Hepatocyte (in vitro differentiated cells): ENCODE results near the gene C6orf47. TPM values are rescaled to one million over a fixed set of nuclear protein-coding genes. Genes with fewer than 3 reads are reported as not detected.

Source experiments
- DNase-seq: peaks from one replicate; pipeline ENCODE4 v3.0.0-alpha.2; 2016; ENCODE audit warnings: low spot score
- H2AFZ ChIP-seq: fragments of 200-600 bp; sonication (generic); 2 replicates; pipeline ENCODE4 v1.6.0; 2016; ENCODE audit warnings: antibody characterized with exemption, mild to moderate bottlenecking
- H3K27ac ChIP-seq: fragments of 200-600 bp; sonication (generic); 2 replicates; pipeline ENCODE4 v1.5.1; 2016; ENCODE audit warnings: mild to moderate bottlenecking
- H3K27me3 ChIP-seq: fragments of 200-600 bp; sonication (generic); 2 replicates; pipeline ENCODE4 v1.6.1; 2016
- H3K36me3 ChIP-seq: fragments of 200-600 bp; sonication (generic); replicated peaks from 2 replicates; pipeline ENCODE4 v1.5.1; 2016; ENCODE audit warnings: low read depth; ENCODE audit not compliant: insufficient read depth
- H3K4me1 ChIP-seq: fragments of 200-600 bp; sonication (generic); 2 replicates; pipeline ENCODE4 v1.5.1; 2016; ENCODE audit warnings: mild to moderate bottlenecking, moderate library complexity; ENCODE audit not compliant: insufficient read depth
- H3K4me2 ChIP-seq: fragments of 200-600 bp; sonication (generic); 2 replicates; pipeline ENCODE4 v1.6.0; 2016
- H3K4me3 ChIP-seq: fragments of 200-600 bp; sonication (generic); 2 replicates; pipeline ENCODE4 v1.5.1; 2016; ENCODE audit warnings: mild to moderate bottlenecking
- H3K79me2 ChIP-seq: fragments of 200-600 bp; sonication (generic); 2 replicates; pipeline ENCODE4 v1.6.0; 2017; ENCODE audit warnings: mild to moderate bottlenecking
- H3K9me2 ChIP-seq: fragments of 200-600 bp; sonication (generic); replicated peaks from 2 replicates; pipeline ENCODE4 v1.6.0; 2017; ENCODE audit warnings: mild to moderate bottlenecking; ENCODE audit not compliant: insufficient read depth
- H3K9me3 ChIP-seq: fragments of 200-600 bp; sonication (generic); 2 replicates; pipeline ENCODE4 v1.5.1; 2016; ENCODE audit warnings: low read depth, mild to moderate bottlenecking
- H4K20me1 ChIP-seq: fragments of 200-600 bp; sonication (generic); 2 replicates; pipeline ENCODE4 v1.6.0; 2016; ENCODE audit warnings: mild to moderate bottlenecking; ENCODE audit not compliant: insufficient read depth, poor library complexity, severe bottlenecking
- EZH2 ChIP-seq: fragments of 200-600 bp; sonication (generic); IDR thresholded peaks from 2 replicates; pipeline ENCODE4 v1.6.1; 2016; ENCODE audit warnings: antibody characterized with exemption, mild to moderate bottlenecking, borderline replicate concordance
- EZH2phosphoT487 ChIP-seq: fragments of 200-600 bp; sonication (generic); IDR thresholded peaks from one replicate; pipeline ENCODE4 v1.6.1; 2018; ENCODE audit warnings: antibody characterized with exemption, mild to moderate bottlenecking, low read depth, moderate library complexity; ENCODE audit not compliant: unreplicated experiment, severe bottlenecking
- WGBS: methylation state at CpG from one replicate; pipeline ENCODE4 v1.1.6; 2016; ENCODE audit warnings: low lambda C conversion rate; ENCODE audit errors: missing lambda C conversion rate; 5-methylcytosine and 5-hydroxymethylcytosine counted together
- polyA plus RNA-seq: library from polyadenylated mRNA; unstranded; fragments of >200 nt; fragmentation: Nextera tagmentation; extraction: Ambion mirVana; gene quantifications from 2 replicates; pipeline ENCODE4 v1.2.1, GENCODE V29; 2016
- total RNA-seq: library from RNA; depleted of rRNA; stranded (reverse); fragments of >200 nt; gene quantifications from 2 replicates; pipeline ENCODE4 v1.2.3, GENCODE V29; 2014
- TF ChIP-seq, protein P1 (sequence below): fragments of 200-600 bp; sonication (generic); IDR thresholded peaks from 2 replicates; pipeline ENCODE4 v1.5.1; 2016; ENCODE audit warnings: antibody characterized with exemption, mild to moderate bottlenecking; ENCODE audit not compliant: poor library complexity

C6orf47 gene
- total and polyA plus RNA-seq, 2 experiments from 2014 or later: 23.3 to 25.4 TPM

DNA sequence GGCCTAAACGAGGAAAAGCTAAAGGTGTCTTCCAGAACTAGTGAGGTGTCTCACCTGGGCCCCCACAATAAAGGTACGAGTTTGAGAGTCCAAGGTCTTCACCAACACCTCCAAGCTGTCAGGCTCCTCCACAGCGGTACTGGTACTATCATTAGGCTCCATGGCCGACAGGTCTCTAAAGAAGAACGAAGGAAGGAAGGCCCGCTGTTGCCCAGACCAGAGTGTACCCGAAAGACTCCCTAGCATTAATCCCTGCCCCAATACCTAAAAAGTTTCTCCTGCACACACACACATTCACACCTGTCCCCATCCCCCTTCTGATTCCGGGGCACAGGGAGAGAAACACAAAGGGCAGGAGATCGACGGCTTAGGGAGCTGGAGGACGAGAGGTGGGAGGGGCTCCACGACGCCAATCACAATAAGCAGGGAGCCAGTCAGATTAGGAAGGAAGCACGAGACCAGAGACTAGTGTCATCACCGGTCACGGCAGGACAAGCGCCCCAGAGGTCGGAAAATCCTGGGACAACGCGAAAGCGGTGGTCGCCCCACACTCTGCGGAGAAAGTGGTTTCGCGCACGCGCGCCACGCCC lies 8.9 kb downstream of the C6orf47 start:
- Histone ChIP-seq H3K27me3 (no peaks in the 10 kb centered on the region), H3K9me2 (no peaks in the 10 kb centered on the region), H3K4me2 (peak overlapping the region; percentile 87), H3K27ac (peak overlapping the region; percentile 99), H3K4me3 (peak overlapping the region; percentile 49), H3K4me1 (peaks cover 15% of the 10 kb centered on the region), H3K79me2 (peaks cover 55% of the 10 kb centered on the region), H4K20me1 (no peaks in the 10 kb centered on the region), H2AFZ (peak overlapping the region; percentile 35), H3K36me3 (no peaks in the 10 kb centered on the region), H3K9me3 (no peaks in the 10 kb centered on the region)
- 7% methylated on average over 25 of the region's 29 CpGs for WGBS
- DNase-seq: peak; percentile 90
- no peak for TF ChIP-seq EZH2
- TF ChIP-seq, protein P1, sequence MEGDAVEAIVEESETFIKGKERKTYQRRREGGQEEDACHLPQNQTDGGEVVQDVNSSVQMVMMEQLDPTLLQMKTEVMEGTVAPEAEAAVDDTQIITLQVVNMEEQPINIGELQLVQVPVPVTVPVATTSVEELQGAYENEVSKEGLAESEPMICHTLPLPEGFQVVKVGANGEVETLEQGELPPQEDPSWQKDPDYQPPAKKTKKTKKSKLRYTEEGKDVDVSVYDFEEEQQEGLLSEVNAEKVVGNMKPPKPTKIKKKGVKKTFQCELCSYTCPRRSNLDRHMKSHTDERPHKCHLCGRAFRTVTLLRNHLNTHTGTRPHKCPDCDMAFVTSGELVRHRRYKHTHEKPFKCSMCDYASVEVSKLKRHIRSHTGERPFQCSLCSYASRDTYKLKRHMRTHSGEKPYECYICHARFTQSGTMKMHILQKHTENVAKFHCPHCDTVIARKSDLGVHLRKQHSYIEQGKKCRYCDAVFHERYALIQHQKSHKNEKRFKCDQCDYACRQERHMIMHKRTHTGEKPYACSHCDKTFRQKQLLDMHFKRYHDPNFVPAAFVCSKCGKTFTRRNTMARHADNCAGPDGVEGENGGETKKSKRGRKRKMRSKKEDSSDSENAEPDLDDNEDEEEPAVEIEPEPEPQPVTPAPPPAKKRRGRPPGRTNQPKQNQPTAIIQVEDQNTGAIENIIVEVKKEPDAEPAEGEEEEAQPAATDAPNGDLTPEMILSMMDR: no peak
- no peak for TF ChIP-seq EZH2phosphoT487

GRCh38 chr6:31645325-31645724 lies 15.3 kb downstream of the C6orf47 start:
- Histone ChIP-seq H3K4me2 (no peak overlapping the region), H3K4me3 (no peak overlapping the region), H3K36me3 (no peaks in the 10 kb centered on the region), H3K27ac (no peak overlapping the region), H4K20me1 (no peaks in the 10 kb centered on the region), H3K27me3 (no peaks in the 10 kb centered on the region), H3K4me1 (no peaks in the 10 kb centered on the region), H2AFZ (no peak overlapping the region), H3K9me3 (no peaks in the 10 kb centered on the region), H3K79me2 (peaks cover 25% of the 10 kb centered on the region), H3K9me2 (no peaks in the 10 kb centered on the region)
- TF ChIP-seq EZH2phosphoT487: no peak
- TF ChIP-seq, protein P1: no peak
- 99% methylated on average over 9 of the region's 9 CpGs for WGBS
- DNase-seq: no peak

DNA sequence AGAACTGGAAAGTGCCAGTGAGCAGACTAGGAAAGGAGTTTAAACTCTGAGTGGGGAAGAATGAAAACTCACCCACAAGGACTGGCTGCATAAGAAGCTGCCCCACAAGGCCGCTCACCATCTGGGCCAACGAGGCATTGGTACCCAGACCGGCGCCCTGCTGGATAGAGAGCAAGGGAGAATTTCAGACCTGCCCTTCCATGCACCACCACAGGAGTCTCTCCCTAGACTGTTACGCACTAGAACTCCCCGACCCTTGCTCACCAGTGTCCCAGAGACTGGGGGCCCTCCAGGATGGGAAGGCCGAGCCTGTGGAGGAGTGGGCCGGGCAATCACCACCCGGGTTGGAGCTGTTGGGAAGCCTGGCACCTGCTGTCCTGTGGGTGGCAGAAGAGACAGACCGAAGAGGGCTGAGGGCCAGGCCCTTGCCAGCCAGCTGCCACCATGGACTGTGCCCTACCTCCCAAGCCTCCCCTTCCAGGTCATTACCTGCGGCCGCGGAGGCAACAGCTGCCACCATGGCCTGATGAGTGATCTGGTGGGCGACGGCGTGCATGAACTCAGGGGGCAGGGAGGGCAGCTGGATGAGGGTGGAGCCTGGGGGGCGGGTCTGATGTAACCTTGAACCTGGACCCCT lies 16.6 kb downstream of the C6orf47 start:
- DNase-seq: no peak
- Histone ChIP-seq H3K9me2 (no peaks in the 10 kb centered on the region), H3K27ac (no peak overlapping the region), H3K27me3 (no peaks in the 10 kb centered on the region), H3K4me3 (no peak overlapping the region), H2AFZ (no peak overlapping the region), H3K9me3 (no peaks in the 10 kb centered on the region), H3K79me2 (peaks cover 11% of the 10 kb centered on the region), H3K4me1 (no peaks in the 10 kb centered on the region), H3K4me2 (no peak overlapping the region), H3K36me3 (no peaks in the 10 kb centered on the region), H4K20me1 (no peaks in the 10 kb centered on the region)
- TF ChIP-seq EZH2 (no peak), EZH2phosphoT487 (no peak)
- TF ChIP-seq, protein P1: no peak
- WGBS: 96% methylated on average over 17 of the region's 17 CpGs
